CD4-positive, alpha-beta T cell treated with Interleukin-4 for 4 hours (primary cell): ENCODE results near the gene TBL1Y.

ENCODE experiments used
- DNase-seq: peaks from one replicate; pipeline ENCODE4 v3.0.0-alpha.2; 2020

Gene TBL1Y

DNA sequence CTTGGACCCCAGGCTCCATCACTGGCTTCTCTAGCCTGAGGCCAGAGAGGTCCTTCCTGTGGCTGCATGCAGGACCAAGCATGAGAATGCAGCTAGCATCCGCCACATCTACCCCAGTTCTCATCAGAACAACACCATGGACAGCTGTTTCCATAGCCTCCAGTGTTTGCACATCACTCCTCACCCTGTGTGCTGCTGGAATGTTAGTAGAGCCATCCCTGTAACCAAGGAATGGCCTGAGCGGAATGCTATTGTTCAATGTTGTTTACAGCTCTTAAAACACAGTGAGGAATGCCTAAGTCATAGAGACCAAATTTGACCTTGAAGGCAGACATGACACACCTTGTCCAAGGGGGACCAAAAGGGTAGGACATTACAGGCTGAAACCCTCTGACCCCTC lies 183.9 kb downstream of the TBL1Y start:
- no peak for DNase-seq

DNA sequence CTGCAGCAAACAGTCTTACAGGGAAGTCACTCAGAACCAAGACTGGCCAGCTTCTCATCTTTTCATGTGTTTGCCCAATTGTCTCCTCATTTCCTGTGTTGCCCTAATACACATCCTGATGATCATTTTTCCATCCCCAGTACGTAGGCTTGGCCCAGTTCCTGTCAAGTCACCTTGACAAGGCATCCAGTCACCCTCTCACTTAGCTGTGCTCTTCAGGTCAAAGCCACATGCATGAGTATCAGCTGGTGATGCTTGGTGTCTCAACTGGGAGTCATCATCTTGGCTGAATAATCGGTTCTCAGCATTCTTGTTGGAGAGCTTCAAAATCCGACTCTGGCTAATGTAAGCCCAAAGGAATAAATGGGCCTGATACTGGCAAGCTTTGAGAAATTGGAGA lies 186.5 kb downstream of the TBL1Y start:
- no peak for DNase-seq

DNA sequence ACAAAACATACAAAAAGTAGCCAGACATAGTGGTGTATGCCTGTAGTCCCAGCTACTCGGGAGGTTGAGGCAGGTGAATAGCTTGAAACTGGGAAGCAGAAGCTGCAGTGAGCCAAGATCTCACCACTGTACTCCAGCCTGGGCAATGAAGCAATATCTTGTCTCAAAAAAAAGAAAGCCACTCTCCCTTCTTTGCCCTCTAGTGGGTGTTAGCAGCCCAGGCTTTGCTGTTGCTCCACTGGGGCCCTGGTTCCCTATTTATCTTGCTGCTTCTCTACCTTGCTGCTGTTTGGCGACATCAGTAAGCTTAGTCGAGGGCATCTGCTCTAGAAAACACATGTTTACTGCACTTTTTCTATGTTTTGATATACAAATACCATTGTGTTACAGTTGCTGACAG lies 189.2 kb downstream of the TBL1Y start:
- peak; percentile 6 for DNase-seq

DNA sequence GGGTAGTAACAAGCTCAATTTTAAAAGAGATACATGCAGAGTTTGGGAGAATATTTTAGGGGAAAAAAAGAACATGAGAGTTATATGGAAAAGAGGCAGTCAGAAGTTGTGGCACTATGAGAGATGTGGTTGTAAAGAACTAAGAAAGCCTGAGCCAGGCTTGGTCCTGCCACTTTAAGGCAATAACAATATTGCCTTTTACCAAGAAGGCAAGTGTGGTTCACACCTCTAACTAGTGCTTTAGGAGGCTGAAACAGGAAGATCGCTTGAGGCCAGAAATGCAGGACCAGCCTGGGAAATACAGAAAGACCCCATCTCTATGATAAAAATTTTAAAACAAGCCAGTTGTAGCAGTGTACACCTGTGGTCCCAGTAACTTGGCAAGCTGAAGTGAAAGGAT lies 192.2 kb downstream of the TBL1Y start:
- DNase-seq = no peak

DNA sequence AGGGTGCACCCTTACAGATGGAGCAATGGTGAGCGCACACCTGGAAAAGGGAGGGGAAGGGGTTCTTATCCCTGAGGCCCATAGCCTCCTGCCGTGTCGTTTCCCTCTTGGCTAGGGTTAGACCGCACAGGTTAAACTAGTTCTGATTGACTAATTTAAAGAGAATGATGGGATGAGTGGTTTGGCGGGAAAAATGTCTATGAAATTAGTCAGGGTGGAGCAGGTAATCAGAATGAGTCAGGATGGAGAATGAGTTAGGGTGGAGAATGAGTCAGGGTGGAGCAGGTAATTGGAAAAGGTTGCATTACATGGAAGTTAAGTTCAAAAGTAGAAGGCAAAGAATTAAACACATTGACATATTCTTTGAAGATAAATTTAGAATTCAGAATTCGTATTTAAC lies 196.7 kb downstream of the TBL1Y start:
- no peak for DNase-seq

DNA sequence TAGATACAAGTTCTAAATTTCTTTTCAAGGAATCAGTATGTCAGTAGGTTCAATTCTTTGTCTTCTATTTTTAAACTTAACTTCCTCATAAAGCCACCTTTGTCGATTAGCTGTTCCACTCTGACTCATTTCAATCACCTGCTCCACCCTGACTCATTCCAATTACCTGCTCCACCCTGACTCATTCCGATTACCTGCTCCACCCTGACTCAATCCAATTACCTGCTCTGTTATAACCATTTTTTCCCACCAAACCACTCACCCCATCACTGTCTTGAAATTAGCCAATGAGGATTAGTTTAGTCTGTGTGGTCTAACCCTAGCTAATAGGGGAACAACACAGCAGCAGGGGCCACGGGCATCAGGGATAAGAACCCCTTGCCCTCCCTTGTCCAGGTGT lies 199.6 kb downstream of the TBL1Y start:
- DNase-seq = peak; percentile 11

DNA sequence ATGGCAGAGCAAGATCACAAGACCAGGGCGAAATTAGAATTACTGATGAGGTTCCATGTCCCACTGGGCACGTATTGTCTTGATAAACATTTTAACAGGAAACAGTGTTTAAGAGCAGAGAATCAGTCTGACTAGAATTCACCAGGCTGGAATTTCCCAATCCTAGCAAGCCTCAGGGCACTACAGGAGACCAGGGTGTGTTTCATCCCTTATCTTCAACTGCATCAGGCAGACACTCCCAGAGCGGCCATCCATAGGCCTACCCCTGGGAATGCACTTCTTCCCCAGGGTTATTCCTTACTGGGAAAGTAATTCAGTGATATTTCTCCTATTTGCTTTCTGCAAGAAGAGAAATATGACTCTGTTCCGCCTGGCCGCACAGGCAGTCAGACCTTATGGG lies 205.4 kb downstream of the TBL1Y start:
- DNase-seq = no peak

DNA sequence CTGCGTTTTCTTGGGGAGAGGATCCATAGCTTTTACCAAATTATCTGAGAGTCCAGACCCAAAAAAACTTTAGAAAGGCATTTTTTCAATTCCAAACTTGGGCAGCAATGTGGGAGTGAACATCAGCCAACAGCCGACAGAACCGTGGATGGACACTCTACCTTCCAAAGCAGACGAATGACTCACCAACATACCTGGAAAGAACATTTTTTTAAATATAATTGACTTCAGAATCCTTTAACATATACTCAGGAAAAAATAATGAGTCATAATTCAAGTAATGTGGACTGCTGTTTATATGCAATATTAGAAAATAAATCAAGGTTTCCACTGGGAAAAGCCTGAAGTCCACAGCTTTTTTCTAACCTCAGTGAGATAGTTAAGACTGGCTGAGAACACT lies 211.7 kb downstream of the TBL1Y start:
- DNase-seq = no peak

DNA sequence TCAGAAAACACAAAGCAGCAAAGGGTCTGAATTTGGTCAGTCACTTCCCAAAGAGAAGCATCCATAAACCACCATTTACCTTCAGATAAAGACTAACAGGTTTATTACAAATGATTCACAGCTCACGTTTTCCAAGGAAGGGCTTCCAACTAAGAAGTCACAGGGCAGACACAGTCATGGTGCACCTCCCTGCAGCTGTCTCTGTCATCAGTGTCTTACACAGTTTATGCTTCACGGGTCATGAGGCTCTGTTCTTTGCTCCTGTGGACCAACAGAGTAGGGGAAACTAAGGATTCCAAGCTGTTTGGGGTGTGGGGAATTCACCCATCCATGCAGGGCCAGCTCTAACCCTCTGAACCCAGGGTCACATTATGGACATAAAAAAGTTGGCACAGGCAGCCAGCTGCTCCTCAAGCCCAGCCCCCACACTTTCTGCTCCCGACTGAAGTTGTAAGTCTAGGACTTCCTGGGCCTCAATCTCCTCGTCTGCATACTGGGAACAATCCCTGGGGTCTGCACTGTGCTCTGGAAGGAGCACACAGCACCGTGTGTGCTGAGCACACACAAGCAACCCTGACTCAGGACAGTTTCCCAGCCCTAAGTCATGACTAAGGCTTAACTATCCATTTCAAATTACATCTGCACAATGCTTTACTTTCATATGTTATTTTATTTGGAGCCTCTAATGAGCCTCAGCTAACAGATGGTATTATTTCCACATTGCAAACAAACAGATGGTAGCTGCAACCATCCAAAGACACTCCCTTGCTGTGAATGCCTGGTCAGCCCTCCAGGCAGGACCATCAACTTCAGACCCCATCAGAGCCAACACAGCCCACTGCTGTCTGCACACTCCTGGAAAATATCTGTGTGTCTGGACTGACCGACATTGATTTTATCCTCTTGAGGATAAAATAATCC lies 214.9 kb downstream of the TBL1Y start:
- no peak for DNase-seq

DNA sequence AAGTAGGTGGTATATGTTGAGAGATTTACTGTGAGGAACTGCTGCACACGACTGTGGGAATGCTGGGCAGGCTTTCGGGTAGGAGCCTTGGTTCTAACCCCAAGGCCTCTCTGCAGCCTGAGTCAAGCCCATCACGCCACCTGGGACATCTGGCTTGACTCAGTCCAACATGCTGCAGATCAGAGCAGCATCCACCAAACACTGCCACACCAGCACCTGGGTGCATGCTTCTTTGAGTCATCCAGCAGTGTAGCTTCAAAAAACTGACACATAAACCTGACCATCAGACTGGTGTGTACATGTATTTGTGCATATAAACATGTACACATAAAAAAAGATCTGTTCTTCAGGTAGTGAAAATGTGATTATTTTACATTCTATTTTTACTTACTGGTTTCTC lies 217.7 kb downstream of the TBL1Y start:
- no peak for DNase-seq
